DOHH2 (cell line): Measurements from ENCODE around the gene SV2B.
A peak's percentile ranks its signal among the peaks of the same experiment; 100 is the strongest.

Experiments
- H3F3A ChIP-seq: fragments of 200-600 bp; sonication (generic), shearing (Covaris generic); 2 replicates; pipeline ENCODE4 v1.6.0; 2016; ENCODE audit warnings: antibody characterized with exemption, mild to moderate bottlenecking; ENCODE audit not compliant: control insufficient read depth, insufficient read depth
- H3K27ac ChIP-seq: fragments of 200-600 bp; sonication (generic); 2 replicates; pipeline ENCODE4 v1.5.1; 2014; ENCODE audit warnings: low read depth, mild to moderate bottlenecking, low read length, moderate library complexity
- H3K27me3 ChIP-seq: fragments of 200-600 bp; sonication (generic); 2 replicates; pipeline ENCODE4 v1.6.1; 2014; ENCODE audit warnings: mild to moderate bottlenecking, low read length, mixed read lengths; ENCODE audit not compliant: control insufficient read depth
- H3K36me3 ChIP-seq: fragments of 200-600 bp; sonication (generic); 2 replicates; pipeline ENCODE4 v1.6.1; 2014; ENCODE audit warnings: mild to moderate bottlenecking, low read length, moderate library complexity, mixed read lengths; ENCODE audit not compliant: control insufficient read depth
- H3K4me1 ChIP-seq: fragments of 200-600 bp; sonication (generic); 2 replicates; pipeline ENCODE4 v1.6.1; 2014; ENCODE audit warnings: mild to moderate bottlenecking, low read length, mixed read lengths; ENCODE audit not compliant: control insufficient read depth
- H3K4me2 ChIP-seq: fragments of 200-600 bp; sonication (generic); 2 replicates; pipeline ENCODE4 v1.6.0; 2014; ENCODE audit warnings: mild to moderate bottlenecking, low read length, moderate library complexity
- H3K4me3 ChIP-seq: fragments of 200-600 bp; sonication (generic); 2 replicates; pipeline ENCODE4 v1.5.1; 2014; ENCODE audit warnings: mild to moderate bottlenecking, low read length, mixed read lengths
- H3K79me2 ChIP-seq: fragments of 200-600 bp; sonication (generic); 2 replicates; pipeline ENCODE4 v1.6.1; 2014; ENCODE audit warnings: mild to moderate bottlenecking, low read length, mixed read lengths; ENCODE audit not compliant: control insufficient read depth
- H3K9me2 ChIP-seq: fragments of 200-600 bp; sonication (generic); replicated peaks from 2 replicates; pipeline ENCODE4 v1.6.1; 2014; ENCODE audit warnings: mild to moderate bottlenecking, low read length, mixed read lengths; ENCODE audit not compliant: control insufficient read depth
- H3K9me3 ChIP-seq: fragments of 200-600 bp; sonication (generic); 2 replicates; pipeline ENCODE4 v1.6.1; 2014; ENCODE audit warnings: antibody characterized with exemption, low read length, mixed read lengths; ENCODE audit not compliant: control insufficient read depth, insufficient read depth
- H4K20me1 ChIP-seq: fragments of 200-600 bp; sonication (generic); 2 replicates; pipeline ENCODE4 v1.6.0; 2014; ENCODE audit warnings: low read depth, mild to moderate bottlenecking, antibody characterized with exemption, low read length, moderate library complexity; ENCODE audit not compliant: control insufficient read depth, insufficient read depth
- CTCF ChIP-seq: fragments of 200-600 bp; sonication (generic); IDR thresholded peaks from one replicate; pipeline ENCODE4 v1.5.1; 2014; ENCODE audit warnings: antibody characterized with exemption, mild to moderate bottlenecking, low read depth, low read length; ENCODE audit not compliant: poor library complexity, severe bottlenecking
- EZH2phosphoT487 ChIP-seq: fragments of 200-600 bp; sonication (generic); IDR thresholded peaks from 2 replicates; pipeline ENCODE4 v1.6.1; 2017; ENCODE audit warnings: borderline replicate concordance, mild to moderate bottlenecking, antibody characterized with exemption, low read length, moderate library complexity, mixed read lengths

SV2B gene

GRCh38 chr15:91265416-91265940 lies 165.4 kb downstream of the SV2B start:
- no peaks in the 10 kb centered on the region for H3K36me3 ChIP-seq
- no peaks in the 10 kb centered on the region for H4K20me1 ChIP-seq
- H3K4me2 ChIP-seq = no peak overlapping the region
- peaks cover 40% of the 10 kb centered on the region for H3K27me3 ChIP-seq
- no peaks in the 10 kb centered on the region for H3K9me3 ChIP-seq
- TF ChIP-seq EZH2phosphoT487 (no peak), CTCF (no peak)
- no peaks in the 10 kb centered on the region for H3K79me2 ChIP-seq
- no peak overlapping the region for H3K27ac ChIP-seq
- no peak overlapping the region for H3K4me3 ChIP-seq
- no peaks in the 10 kb centered on the region for H3F3A ChIP-seq
- H3K9me2 ChIP-seq = no peaks in the 10 kb centered on the region
- H3K4me1 ChIP-seq = no peaks in the 10 kb centered on the region

- no peaks in the 10 kb centered on the region for H3K9me3 ChIP-seq
- H3K36me3 ChIP-seq = no peaks in the 10 kb centered on the region
- H3K4me1 ChIP-seq = no peaks in the 10 kb centered on the region
- H3K27me3 ChIP-seq = peaks cover 25% of the 10 kb centered on the region
- H3K4me2 ChIP-seq = no peak overlapping the region
- H3F3A ChIP-seq = no peaks in the 10 kb centered on the region
- no peaks in the 10 kb centered on the region for H3K79me2 ChIP-seq
- TF ChIP-seq EZH2phosphoT487 (no peak), CTCF (peak; percentile 69)
- no peak overlapping the region for H3K27ac ChIP-seq
- no peak overlapping the region for H3K4me3 ChIP-seq
- no peaks in the 10 kb centered on the region for H3K9me2 ChIP-seq
- no peaks in the 10 kb centered on the region for H4K20me1 ChIP-seq
Measured at GRCh38 chr15:91268510-91268909, 168.5 kb downstream of the SV2B start.

- H3F3A ChIP-seq = no peaks in the 10 kb centered on the region
- no peak overlapping the region for H3K4me2 ChIP-seq
- H3K27ac ChIP-seq = no peak overlapping the region
- no peaks in the 10 kb centered on the region for H3K4me1 ChIP-seq
- peaks cover 10% of the 10 kb centered on the region; the same call in 1 of the 2 replicates for H3K27me3 ChIP-seq
- no peaks in the 10 kb centered on the region for H4K20me1 ChIP-seq
- H3K36me3 ChIP-seq = no peaks in the 10 kb centered on the region
- H3K79me2 ChIP-seq = no peaks in the 10 kb centered on the region
- no peaks in the 10 kb centered on the region for H3K9me2 ChIP-seq
- no peaks in the 10 kb centered on the region for H3K9me3 ChIP-seq
- TF ChIP-seq CTCF (no peak), EZH2phosphoT487 (no peak)
- no peak overlapping the region for H3K4me3 ChIP-seq
Measured at GRCh38 chr15:91270747-91271146, 170.7 kb downstream of the SV2B start.
